ENCODE data around the gene HOXC12.

Gene HOXC12

DNA sequence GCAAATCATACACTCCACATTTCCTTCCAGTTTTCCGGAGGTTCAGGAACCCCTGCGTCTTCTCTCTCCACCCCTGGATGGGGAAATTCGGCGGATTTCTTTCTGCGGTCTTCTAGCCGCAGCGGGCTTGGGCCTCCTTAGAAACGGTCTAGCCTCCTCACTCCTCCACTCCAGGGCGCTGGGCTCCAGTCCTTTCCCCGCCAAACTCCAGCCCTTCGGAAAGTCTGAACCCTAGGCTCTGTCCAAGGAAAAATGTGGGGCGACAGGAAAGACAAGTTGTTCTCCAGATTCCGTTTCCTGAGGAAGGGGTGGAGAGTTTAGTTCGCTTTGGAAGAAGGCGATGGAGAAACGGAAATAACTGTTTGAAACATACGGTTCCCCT, 28.9 kb downstream of the HOXC12 start:
- no peak for DNase-seq (ENCODE audit: insufficient read length)
- TF ChIP-seq TAF1 (IDR thresholded peaks at IDR 0.05; ENCODE audit: borderline replicate concordance, low read depth, low read length) (no peak), POLR2AphosphoS5 (IDR thresholded peaks at IDR 0.05; ENCODE audit: low read depth, low read length) (no peak), POLR2A (IDR thresholded peaks at IDR 0.05; ENCODE audit: low read depth, low read length) (no peak)
- no peak for FAIRE-seq

DNA sequence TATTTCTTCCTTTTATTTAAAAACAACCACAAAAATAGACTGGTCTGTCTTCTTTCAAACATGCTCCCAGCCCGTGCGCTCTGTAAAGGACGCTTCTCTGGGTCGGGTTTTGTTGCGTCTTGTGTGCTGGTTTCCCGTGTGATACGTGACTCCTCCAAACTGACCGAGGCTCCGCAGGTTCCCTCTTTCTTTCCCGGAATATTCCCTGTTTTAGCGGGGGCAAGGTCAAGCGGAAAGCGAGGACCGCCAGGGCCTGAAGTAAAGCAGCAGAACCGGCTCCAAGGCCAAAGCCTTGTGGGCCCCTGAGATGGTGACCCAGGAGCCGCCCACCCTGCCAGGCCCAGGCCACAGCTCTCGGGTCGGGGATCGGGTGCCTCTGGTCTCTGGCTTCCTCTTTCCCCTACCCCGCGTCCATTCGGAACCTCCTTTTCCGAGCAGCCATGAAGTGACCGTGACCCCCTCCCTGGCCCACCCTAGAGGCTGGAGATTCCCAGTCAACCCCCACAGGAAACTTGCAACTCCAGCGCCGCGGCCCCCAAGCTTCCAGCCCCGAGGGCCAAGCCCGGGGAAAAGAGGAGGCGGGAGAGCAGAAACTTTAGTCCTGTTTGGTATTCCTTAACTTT, 29.4 kb downstream of the HOXC12 start:
- FAIRE-seq, result no peak
- no peak for DNase-seq (ENCODE audit: insufficient read length)
- no peak for TF ChIP-seq POLR2A (IDR thresholded peaks at IDR 0.05; ENCODE audit: low read depth, low read length)
- no peak for TF ChIP-seq TAF1 (IDR thresholded peaks at IDR 0.05; ENCODE audit: borderline replicate concordance, low read depth, low read length)
- TF ChIP-seq POLR2AphosphoS5 (IDR thresholded peaks at IDR 0.05; ENCODE audit: low read depth, low read length), result no peak

DNA sequence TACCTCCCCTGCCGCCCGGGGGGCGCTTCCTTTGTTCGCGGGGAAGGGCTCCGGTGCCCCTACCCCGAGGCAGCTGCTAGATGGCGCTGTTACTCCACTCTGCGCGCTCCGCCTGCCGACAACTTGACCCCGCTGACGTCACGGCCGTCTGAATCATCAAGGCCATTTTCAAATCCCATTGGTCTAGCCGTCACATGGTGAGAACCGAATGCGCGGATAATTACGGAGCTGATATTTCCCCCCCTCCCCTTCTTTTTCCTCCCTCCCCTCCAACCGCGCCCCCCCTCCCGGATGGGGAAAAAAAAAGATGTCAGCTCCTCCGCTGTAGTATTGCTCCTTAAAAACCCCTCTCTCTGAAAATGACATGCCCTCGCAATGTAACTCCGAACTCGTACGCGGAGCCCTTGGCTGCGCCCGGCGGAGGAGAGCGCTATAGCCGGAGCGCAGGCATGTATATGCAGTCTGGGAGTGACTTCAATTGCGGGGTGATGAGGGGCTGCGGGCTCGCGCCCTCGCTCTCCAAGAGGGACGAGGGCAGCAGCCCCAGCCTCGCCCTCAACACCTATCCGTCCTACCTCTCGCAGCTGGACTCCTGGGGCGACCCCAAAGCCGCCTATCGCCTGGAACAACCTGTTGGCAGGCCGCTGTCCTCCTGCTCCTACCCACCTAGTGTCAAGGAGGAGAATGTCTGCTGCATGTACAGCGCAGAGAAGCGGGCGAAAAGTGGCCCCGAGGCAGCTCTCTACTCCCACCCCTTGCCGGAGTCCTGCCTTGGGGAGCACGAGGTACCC, 30.4 kb downstream of the HOXC12 start, which contains the start of gene HOXC10:
TSS of gene HOXC10 (plus strand) at position 246 of the 791 bp plus-strand sequence. CDS start at position 360, 114 bp downstream.
- TF ChIP-seq TAF1 (IDR thresholded peaks at IDR 0.05; ENCODE audit: borderline replicate concordance, low read depth, low read length) (no peak), POLR2AphosphoS5 (IDR thresholded peaks at IDR 0.05; ENCODE audit: low read depth, low read length) (no peak), POLR2A (IDR thresholded peaks at IDR 0.05; ENCODE audit: low read depth, low read length) (no peak)
- DNase-seq (ENCODE audit: insufficient read length) (peak; percentile 76), FAIRE-seq (peak; percentile 87)

DNA sequence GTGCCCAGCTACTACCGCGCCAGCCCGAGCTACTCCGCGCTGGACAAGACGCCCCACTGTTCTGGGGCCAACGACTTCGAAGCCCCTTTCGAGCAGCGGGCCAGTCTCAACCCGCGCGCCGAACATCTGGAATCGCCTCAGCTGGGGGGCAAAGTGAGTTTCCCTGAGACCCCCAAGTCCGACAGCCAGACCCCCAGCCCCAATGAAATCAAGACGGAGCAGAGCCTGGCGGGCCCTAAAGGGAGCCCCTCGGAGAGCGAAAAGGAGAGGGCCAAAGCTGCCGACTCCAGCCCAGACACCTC, 30.9 kb downstream of the HOXC12 start:
- DNase-seq (ENCODE audit: insufficient read length) (no peak), FAIRE-seq (no peak)
- no peak for TF ChIP-seq TAF1 (IDR thresholded peaks at IDR 0.05; ENCODE audit: borderline replicate concordance, low read depth, low read length)
- no peak for TF ChIP-seq POLR2AphosphoS5 (IDR thresholded peaks at IDR 0.05; ENCODE audit: low read depth, low read length)
- no peak for TF ChIP-seq POLR2A (IDR thresholded peaks at IDR 0.05; ENCODE audit: low read depth, low read length)

DNA sequence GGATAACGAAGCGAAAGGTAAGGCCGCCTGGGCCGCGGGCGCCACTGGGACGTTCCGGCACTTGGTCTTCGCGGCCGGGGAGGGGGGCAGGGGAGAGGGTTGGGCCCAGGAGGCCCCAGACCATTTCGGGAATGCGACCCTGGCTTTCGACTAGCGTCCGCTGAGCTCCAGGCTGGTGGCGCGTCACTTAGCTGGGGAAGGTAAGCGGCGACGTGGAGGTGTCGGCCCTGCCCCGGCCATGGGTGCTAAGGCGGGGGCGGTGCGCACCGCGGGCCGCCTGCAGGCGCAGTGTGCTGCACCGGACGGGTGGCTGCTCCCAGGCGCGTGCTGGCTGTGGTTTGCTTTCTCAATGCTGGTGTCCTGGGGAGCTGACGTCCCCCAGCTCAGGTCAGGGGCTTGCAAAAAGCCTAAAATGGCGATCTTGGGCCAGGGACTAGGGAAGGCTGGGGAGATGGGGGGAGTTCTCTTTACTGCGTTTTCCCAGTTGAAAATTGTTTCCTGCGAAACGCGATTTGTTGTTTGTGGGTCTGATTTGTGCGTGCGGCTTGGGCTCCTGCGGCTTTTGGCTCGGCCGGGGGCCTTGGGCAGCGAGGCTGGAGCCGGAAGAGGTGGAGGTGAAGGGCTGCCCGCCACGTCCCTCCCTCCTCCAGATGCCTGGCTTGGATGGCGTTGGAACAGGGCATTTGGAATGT, 31.4 kb downstream of the HOXC12 start:
- no peak for FAIRE-seq
- DNase-seq (ENCODE audit: insufficient read length), result no peak
- TF ChIP-seq POLR2AphosphoS5 (IDR thresholded peaks at IDR 0.05; ENCODE audit: low read depth, low read length) (no peak), POLR2A (IDR thresholded peaks at IDR 0.05; ENCODE audit: low read depth, low read length) (no peak), TAF1 (IDR thresholded peaks at IDR 0.05; ENCODE audit: borderline replicate concordance, low read depth, low read length) (no peak)

DNA sequence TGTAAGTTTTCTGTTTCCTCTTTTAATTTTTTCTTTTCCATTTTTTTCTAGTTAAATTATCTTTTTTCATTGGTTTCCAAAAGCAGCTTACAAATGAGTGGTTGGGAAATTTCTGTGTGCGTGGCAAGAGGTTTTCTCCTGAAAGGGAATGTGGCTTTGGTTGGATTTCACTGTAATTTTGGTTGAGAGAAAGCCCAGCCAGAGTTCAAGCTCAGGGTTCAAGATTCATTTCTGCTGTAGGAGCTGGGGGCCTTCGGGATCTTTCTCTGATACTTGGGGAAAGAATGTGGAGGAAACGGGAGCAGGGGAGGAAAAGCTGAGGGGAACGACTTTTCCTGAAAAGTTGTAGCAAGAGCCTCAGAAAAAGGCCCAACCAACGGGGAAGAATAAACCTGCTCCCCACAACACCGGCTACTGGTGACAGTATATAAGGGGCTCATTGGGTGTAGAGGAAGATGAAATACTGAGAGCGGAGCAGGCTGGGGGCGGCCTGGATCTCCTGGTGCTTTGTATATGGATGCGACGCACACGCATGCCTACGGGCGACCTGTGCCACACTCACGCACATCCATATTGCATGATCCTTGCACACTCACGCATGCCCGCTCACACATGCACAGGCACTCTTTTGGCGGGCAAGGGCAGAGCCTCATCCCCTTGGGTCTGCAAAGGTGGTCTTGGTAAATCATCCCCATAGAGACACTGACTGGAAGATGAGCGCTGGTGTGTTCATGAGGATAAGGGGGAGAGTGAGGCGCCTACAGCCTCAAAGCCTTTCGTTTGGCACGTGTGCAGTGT, 32.2 kb downstream of the HOXC12 start:
- no peak for DNase-seq (ENCODE audit: insufficient read length)
- TF ChIP-seq POLR2AphosphoS5 (IDR thresholded peaks at IDR 0.05; ENCODE audit: low read depth, low read length), result no peak
- TF ChIP-seq POLR2A (IDR thresholded peaks at IDR 0.05; ENCODE audit: low read depth, low read length), result no peak
- TF ChIP-seq TAF1 (IDR thresholded peaks at IDR 0.05; ENCODE audit: borderline replicate concordance, low read depth, low read length), result no peak
- no peak for FAIRE-seq

DNA sequence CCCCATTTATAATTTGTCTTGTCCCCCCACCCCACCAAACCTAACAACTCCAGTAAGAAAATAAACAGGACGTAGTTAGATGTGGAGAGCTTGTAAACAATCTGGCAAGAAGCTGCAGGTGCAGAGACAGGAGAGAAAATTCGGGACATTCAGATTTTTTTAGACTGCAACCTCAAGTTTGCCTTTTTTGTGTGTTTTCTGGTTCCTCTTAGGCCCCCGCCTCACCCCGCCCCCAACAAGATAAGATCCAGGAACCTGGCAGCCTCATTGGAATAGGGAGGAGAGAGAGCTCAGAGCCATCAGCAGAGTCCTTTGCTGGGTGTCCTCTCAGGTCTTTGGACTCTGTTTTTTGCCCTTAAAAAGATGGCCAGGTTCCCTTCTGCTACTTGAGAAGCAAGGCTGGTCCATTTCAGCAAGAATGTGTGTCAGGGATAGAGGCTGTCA, 33.1 kb downstream of the HOXC12 start:
- TF ChIP-seq TAF1 (IDR thresholded peaks at IDR 0.05; ENCODE audit: borderline replicate concordance, low read depth, low read length) (no peak), POLR2A (IDR thresholded peaks at IDR 0.05; ENCODE audit: low read depth, low read length) (no peak), POLR2AphosphoS5 (IDR thresholded peaks at IDR 0.05; ENCODE audit: low read depth, low read length) (no peak)
- no peak for FAIRE-seq

DNA sequence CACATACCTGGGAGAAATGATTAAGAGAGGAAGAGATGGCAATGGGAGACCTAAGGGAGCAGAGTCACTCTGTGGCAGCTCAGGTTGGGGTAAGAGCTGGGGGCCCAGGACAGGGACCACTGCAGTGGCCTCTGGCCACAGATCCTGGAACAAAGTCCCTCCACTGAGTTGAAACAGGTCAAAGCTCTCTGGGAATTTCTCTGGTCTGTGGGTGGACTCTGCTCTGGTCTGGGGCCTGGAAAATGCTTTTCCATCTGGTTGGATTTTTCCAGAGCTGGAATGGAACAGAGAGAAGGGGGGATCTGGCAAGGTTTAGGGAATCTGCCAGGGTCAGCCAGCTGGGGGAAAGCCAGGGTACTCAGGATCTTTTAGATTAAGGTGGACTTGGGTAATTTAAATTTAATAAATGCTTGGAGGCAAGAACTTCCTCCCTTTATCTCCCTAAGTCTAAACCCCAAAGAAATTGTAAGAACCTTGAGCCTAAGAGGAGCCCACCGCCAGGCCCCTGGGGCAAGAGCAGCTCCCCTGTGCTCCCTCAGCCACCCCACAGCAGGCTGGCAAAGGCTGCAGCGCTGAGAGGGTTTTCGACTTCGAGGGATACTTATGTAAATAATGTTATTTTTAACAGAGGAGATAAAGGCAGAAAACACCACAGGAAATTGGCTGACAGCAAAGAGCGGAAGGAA, 34.0 kb downstream of the HOXC12 start:
- TF ChIP-seq TAF1 (IDR thresholded peaks at IDR 0.05; ENCODE audit: borderline replicate concordance, low read depth, low read length), result no peak
- no peak for TF ChIP-seq POLR2A (IDR thresholded peaks at IDR 0.05; ENCODE audit: low read depth, low read length)
- no peak for TF ChIP-seq POLR2AphosphoS5 (IDR thresholded peaks at IDR 0.05; ENCODE audit: low read depth, low read length)
- no peak for FAIRE-seq
- no peak for DNase-seq (ENCODE audit: insufficient read length)

More for the DNA sequence above, 33.1 kb downstream of the HOXC12 start:
- no peak for DNase-seq (ENCODE audit: insufficient read length)

DNA sequence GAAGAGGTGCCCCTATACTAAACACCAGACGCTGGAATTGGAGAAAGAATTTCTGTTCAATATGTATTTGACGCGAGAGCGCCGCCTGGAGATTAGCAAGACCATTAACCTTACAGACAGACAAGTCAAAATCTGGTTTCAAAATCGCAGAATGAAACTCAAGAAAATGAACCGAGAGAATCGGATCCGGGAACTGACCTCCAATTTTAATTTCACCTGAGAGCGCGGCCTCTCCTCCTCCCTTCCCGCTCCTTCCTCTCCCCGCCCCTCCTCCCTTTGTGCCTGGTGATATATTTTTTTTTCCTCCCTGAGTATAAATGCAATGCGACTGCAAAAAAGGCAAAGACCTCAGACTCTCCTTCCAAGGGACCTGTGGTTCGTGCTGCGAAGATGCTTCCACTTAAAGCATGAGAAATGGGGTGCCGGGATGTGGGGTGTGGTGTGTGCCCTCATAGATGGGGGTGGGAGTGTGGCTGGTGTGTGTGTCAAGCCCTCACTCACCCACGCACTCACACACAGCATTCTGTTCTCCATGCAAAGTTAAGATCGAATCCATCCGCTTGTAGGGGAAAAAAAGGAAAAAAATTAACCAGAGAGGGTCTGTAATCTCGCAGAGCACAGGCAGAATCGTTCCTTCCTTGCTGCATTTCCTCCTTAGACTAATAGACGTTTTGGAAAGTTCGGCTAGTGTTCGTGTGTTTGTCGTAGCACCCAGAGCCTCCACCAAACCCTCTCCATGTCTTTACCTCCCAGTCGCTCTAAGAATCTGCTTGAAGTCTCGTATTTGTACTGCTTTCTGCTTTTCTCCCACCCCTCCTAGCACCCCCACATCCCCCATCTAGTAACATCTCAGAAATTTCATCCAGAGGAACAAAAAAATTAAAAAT, 34.8 kb downstream of the HOXC12 start:
- FAIRE-seq (peak; percentile 92), DNase-seq (ENCODE audit: insufficient read length) (no peak)

More for the DNA sequence above, 34.8 kb downstream of the HOXC12 start:
- TF ChIP-seq POLR2A (IDR thresholded peaks at IDR 0.05; ENCODE audit: low read depth, low read length), result no peak
- no peak for TF ChIP-seq POLR2AphosphoS5 (IDR thresholded peaks at IDR 0.05; ENCODE audit: low read depth, low read length)
- no peak for TF ChIP-seq TAF1 (IDR thresholded peaks at IDR 0.05; ENCODE audit: borderline replicate concordance, low read depth, low read length)

Data from GM12892 (cell line).